Measurements from ENCODE around the gene CYB5A. TPM values are rescaled to one million over a fixed set of nuclear protein-coding genes. Genes with fewer than 3 reads are reported as not detected.
"Not testable (repeated sequence)": the region's sequence is repeated elsewhere in the genome, so short reads cannot be mapped to it uniquely, and the experiment has no call there.

Gene CYB5A
- total RNA-seq, 4 donors from 2014 or later = 258 to 547 (median 341) TPM

DNA sequence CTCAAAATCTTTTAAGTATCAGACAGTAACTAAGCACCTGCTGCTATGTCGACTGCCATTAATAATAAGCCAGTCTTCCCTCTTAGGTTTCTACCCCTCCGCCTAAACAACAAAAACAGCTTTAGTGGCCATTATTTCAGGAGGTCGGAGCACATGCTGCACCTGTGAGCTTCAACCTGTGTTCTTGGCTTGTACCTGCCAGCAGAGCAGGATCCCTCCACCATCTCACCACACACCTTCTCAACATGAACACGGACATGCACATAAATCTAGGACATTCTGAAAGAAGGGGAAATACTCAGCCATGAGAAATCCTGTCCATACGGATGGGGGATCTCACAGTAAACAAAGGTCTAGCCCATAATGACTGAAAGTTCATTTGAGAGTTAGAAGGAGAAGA lies 3.7 kb downstream of the CYB5A start:
- TF ChIP-seq, protein P1, sequence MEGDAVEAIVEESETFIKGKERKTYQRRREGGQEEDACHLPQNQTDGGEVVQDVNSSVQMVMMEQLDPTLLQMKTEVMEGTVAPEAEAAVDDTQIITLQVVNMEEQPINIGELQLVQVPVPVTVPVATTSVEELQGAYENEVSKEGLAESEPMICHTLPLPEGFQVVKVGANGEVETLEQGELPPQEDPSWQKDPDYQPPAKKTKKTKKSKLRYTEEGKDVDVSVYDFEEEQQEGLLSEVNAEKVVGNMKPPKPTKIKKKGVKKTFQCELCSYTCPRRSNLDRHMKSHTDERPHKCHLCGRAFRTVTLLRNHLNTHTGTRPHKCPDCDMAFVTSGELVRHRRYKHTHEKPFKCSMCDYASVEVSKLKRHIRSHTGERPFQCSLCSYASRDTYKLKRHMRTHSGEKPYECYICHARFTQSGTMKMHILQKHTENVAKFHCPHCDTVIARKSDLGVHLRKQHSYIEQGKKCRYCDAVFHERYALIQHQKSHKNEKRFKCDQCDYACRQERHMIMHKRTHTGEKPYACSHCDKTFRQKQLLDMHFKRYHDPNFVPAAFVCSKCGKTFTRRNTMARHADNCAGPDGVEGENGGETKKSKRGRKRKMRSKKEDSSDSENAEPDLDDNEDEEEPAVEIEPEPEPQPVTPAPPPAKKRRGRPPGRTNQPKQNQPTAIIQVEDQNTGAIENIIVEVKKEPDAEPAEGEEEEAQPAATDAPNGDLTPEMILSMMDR (IDR thresholded peaks at IDR 0.05) = no peak
- no peak for DNase-seq (ENCODE audit: low spot score)
- no peak for ATAC-seq (ENCODE audit: low FRiP score)

DNA sequence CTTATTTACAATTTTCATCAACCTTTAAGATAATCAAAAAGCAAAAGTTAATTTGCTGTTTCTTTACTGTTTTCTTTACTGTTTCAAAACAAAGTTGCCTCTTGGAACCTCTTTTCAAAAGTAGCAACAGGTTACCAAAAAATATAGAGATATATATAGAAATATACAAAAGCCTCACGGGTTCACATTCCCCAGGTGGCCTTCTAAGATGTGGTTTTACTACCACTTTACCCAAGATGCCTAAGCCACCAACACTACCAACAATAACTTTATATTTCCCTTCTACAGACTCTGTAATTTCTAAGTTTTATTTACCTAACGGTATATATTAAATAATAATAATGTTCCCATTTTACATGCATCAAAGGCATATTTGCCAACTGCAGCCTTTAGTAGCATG lies 4.9 kb downstream of the CYB5A start:
- no peak for ATAC-seq (ENCODE audit: low FRiP score)
- TF ChIP-seq, protein P1 (IDR thresholded peaks at IDR 0.05) = no peak
- no peak for DNase-seq (ENCODE audit: low spot score)

DNA sequence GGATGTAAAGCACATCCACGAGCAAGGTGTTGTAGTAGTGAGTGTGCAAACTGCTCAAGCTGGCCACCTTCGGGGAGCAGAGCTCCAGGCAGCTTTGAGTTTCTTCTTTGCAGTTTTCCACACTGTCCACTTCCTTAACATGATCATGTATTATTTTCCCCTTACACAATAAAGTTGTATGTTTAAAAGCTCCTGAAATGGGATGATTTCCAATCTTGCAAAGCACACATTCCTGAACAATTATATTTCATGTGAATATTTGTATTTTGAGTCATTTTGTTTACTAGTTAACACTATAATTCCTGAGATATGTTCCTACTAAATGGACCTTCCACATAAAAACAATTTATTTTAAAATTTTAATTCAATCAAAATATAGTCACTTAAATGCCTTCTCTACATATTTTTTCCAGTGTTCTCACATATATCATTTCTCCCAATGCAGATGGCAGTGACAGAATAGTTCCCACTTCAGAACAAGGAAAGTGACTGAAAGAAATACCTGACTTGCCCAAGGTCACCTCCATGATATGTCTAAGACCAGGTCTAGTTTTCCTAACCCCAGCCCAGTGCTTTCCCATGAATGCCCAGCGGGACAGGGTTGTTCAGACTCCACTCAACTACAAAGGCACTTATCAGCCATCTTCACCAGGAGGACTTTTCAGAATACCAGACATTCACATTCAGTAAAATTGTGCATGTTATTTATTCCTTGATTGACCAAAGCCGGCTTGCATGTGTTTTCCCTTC lies 5.5 kb downstream of the CYB5A start:
- ATAC-seq (ENCODE audit: low FRiP score) = no peak
- TF ChIP-seq, protein P1 (IDR thresholded peaks at IDR 0.05) = no peak
- no peak for DNase-seq (ENCODE audit: low spot score)

DNA sequence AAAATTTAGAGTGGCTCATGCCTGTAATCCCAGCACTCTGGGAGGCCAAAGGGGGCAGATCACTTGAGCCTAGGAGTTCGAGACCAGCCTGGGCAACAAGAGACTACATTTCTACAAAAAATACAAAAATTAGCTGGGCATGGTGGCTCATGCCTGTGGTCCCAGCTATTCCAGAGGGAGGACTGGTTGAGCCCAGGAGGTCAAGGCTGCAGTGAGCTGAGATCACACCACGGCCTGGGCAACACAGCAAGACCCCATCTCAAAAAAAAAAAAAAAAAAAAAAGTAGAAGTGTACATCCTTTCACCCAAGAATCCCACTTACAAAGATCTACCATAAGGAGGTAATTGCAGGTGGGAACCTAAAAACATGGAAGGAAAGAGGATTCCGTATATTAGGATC lies 6.2 kb downstream of the CYB5A start:
- not testable (repeated sequence) for DNase-seq (ENCODE audit: low spot score); ATAC-seq (ENCODE audit: low FRiP score)

DNA sequence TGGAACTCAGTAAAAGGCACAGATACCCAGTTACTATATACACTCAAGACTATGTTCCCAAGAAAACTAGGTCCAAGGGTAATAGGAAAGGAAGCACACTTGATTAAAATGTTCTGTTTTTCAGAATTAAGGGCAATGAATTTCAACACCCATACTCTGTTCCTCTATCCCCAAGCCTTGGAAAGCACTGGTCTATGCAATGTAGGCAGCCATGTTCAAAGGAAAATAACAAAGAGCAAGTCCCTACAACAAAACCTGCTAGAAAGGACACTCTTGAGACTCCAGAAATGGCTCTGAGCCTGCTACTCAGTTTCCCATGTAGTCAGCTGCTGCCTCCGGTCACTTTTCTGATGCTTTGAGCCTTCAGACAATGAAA lies 6.8 kb downstream of the CYB5A start:
- no peak for DNase-seq (ENCODE audit: low spot score)
- TF ChIP-seq, protein P1 (IDR thresholded peaks at IDR 0.05) = no peak
- no peak for ATAC-seq (ENCODE audit: low FRiP score)

DNA sequence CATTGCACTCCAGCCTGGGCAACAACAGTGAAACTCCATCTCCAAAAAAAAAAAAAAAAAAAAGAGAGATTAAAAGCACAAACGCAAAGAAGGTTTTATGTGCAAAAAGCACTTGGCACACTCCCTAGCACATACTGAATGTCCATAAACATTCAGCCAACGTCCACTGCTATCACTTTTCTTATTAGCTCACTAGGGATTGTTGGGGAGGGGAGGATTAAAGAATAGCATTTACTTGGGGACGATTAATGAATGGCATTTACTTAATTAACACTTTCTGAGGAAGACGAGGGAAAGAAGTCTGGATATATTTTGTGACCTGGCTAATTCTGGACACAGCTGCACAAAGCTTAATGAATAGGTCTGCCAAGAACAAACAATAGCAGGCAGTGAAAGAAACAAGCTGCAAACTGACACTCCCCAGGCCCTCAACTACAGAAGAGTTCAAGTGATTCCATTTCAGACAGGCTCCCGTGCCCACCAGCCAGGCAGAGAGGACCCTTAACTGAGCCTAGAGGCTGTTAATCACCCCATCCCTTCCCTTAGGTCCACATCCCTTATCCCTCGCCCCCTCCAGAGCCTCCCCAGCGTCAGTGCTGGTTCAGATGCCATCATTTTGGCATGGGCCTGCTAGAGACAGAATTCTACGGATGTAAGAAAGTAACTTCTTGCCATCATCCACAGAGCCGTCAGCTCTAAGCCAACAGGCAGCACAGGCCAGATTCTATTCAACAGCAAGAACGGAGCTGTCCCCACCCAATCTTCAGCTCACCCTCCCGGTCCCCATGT lies 7.4 kb downstream of the CYB5A start:
- TF ChIP-seq, protein P1 (IDR thresholded peaks at IDR 0.05) = no peak
- ATAC-seq (ENCODE audit: low FRiP score) = no peak
- no peak for DNase-seq (ENCODE audit: low spot score)

DNA sequence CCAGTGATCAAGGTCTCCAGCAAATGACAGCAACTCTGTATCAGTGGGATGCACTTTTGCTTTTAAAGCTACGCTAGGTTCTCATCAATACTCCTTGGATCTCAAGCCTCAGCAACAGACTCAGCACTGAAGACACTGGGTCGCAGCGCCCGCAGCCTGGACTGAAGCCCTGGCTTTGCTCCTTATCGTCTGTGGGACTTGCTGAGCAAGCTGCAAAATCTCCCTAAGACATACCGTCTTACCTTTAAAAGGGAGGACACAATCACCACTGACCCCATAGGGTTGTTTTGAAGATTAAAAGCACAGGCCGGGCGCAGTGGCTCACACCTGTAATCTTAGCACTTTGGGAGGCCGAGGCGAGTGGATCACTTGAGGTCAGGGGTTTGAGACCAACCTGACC lies 8.1 kb downstream of the CYB5A start:
- TF ChIP-seq, protein P1 (IDR thresholded peaks at IDR 0.05) = no peak
- ATAC-seq (ENCODE audit: low FRiP score) (no peak), DNase-seq (ENCODE audit: low spot score) (no peak)

All from omental fat pad (tissue), 4 donors.